SU-DHL-6 (cell line): ENCODE measurements around the gene TAF11L3.
"Not testable (repeated sequence)": the region's sequence is repeated elsewhere in the genome, so short reads cannot be mapped to it uniquely, and the experiment has no call there.

ENCODE experiments used
- H2AFZ ChIP-seq: fragments of 200-600 bp; sonication (generic); 2 replicates; pipeline ENCODE4 v1.6.1; 2014; ENCODE audit warnings: low read depth, mild to moderate bottlenecking, moderate library complexity, mixed read lengths, antibody characterized with exemption, low read length; ENCODE audit not compliant: severe bottlenecking
- H3F3A ChIP-seq: fragments of 200-600 bp; shearing (Covaris generic); 2 replicates; pipeline ENCODE4 v1.6.0; 2016; ENCODE audit warnings: antibody characterized with exemption, mild to moderate bottlenecking; ENCODE audit not compliant: insufficient read depth
- H3K27ac ChIP-seq: fragments of 200-600 bp; sonication (generic); 2 replicates; pipeline ENCODE4 v1.5.1; 2016; ENCODE audit warnings: low read depth, mild to moderate bottlenecking, low read length, moderate library complexity, mixed read lengths
- H3K27me3 ChIP-seq: fragments of 200-600 bp; sonication (generic), shearing (Covaris generic); 2 replicates; pipeline ENCODE4 v1.6.0; 2014; ENCODE audit warnings: mild to moderate bottlenecking, low read length
- H3K36me3 ChIP-seq: fragments of 200-600 bp; sonication (generic); 2 replicates; pipeline ENCODE4 v1.6.1; 2014; ENCODE audit warnings: mild to moderate bottlenecking, low read length, mixed read lengths
- H3K4me2 ChIP-seq: fragments of 300-600, 200-600 bp; shearing (Covaris generic), sonication (generic); 2 replicates; pipeline ENCODE4 v1.6.0; 2014; ENCODE audit warnings: low read length, low read depth, mild to moderate bottlenecking; ENCODE audit not compliant: poor library complexity, severe bottlenecking
- H3K4me3 ChIP-seq: fragments of 200-600 bp; sonication (generic); 2 replicates; pipeline ENCODE4 v1.5.1; 2014; ENCODE audit warnings: antibody characterized with exemption, low read length, mild to moderate bottlenecking, mixed read lengths; ENCODE audit not compliant: insufficient read depth, poor library complexity, severe bottlenecking
- H3K79me2 ChIP-seq: fragments of 200-600 bp; sonication (generic); 2 replicates; pipeline ENCODE4 v1.6.1; 2014; ENCODE audit warnings: mild to moderate bottlenecking, low read length, moderate library complexity; ENCODE audit not compliant: insufficient read depth
- H3K9ac ChIP-seq: fragments of 200-600 bp; sonication (generic); 2 replicates; pipeline ENCODE4 v1.7.0; 2014; ENCODE audit warnings: mild to moderate bottlenecking, low read length
- H3K9me2 ChIP-seq: fragments of 200-600 bp; sonication (generic); replicated peaks from 2 replicates; pipeline ENCODE4 v1.6.1; 2014; ENCODE audit warnings: low read length; ENCODE audit not compliant: insufficient read depth
- H3K9me3 ChIP-seq: fragments of 200-600 bp; sonication (generic); 2 replicates; pipeline ENCODE4 v1.6.1; 2014; ENCODE audit warnings: low read length, mixed read lengths; ENCODE audit not compliant: insufficient read depth
- H4K20me1 ChIP-seq: fragments of 200-600 bp; sonication (generic); 2 replicates; pipeline ENCODE4 v1.6.1; 2014; ENCODE audit warnings: low read depth, mild to moderate bottlenecking, antibody characterized with exemption, low read length, moderate library complexity, mixed read lengths
- EZH2phosphoT487 ChIP-seq: fragments of 200-600 bp; sonication (generic), shearing (Covaris generic); conservative IDR thresholded peaks from 2 replicates; pipeline ENCODE4 v1.6.1; 2018; ENCODE audit warnings: mild to moderate bottlenecking, antibody characterized with exemption, low read length, moderate library complexity, mixed read lengths

The TAF11L3 gene

DNA sequence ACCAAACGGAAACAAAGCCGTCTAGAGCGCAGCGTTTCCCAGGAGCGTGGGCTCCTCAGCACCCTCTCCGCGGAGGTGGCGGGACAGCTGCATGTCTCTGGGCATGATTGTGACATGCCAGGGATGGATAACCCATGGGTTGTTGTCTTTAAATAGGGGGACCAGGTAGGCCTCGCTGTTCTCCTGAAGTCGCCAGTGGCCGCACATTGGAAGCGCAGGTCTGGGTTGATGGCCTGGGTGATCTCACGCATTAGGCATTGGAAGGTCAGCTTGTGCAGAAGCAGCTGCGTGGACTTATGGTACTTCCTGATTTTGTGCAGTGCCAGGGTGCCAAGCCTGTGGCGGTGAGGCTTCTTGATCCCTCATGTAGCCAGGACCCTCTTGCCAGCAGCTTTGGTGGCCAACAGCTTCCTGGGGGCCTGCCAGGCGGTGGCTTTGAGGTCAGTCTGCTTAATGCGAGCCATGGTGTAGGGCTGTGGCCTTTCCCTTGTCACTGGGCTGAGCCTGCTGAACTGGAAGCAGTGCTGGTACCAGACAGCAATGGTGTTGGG lies 6.3 kb upstream of the TAF11L3 start:
- Histone ChIP-seq H3K27ac (no peak overlapping the region), H3K27me3 (no peaks in the 10 kb centered on the region), H3K9me2 (no peaks in the 10 kb centered on the region), H3K4me3 (no peak overlapping the region), H3F3A (no peaks in the 10 kb centered on the region), H3K9me3 (no peaks in the 10 kb centered on the region), H3K9ac (no peak overlapping the region), H3K79me2 (no peaks in the 10 kb centered on the region), H3K4me2 (no peak overlapping the region), H2AFZ (no peak overlapping the region), H4K20me1 (no peaks in the 10 kb centered on the region), H3K36me3 (no peaks in the 10 kb centered on the region)
- TF ChIP-seq EZH2phosphoT487: no peak

DNA sequence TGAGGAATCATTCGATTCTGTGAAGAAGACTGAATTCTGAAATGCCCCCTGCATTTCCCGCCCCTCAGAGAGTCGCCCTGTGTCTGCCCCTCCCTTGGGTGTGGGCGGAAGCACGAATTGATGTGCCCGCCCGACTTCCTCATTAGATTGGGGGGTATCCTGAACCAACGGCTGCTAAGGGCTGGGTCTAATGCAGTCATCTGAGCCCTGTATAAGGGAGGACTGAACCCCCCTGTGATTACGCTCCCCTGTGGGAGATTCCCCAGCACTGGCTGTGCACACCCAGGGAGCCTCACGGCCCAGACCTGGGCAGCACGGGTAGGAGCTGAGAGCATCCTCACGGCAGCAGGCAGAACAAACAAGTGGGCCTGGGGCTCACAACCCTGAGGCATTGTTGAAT lies 641 bp upstream of the TAF11L3 start:
- not testable (repeated sequence) for H3K79me2 ChIP-seq, H3K36me3 ChIP-seq, H3K4me3 ChIP-seq

DNA sequence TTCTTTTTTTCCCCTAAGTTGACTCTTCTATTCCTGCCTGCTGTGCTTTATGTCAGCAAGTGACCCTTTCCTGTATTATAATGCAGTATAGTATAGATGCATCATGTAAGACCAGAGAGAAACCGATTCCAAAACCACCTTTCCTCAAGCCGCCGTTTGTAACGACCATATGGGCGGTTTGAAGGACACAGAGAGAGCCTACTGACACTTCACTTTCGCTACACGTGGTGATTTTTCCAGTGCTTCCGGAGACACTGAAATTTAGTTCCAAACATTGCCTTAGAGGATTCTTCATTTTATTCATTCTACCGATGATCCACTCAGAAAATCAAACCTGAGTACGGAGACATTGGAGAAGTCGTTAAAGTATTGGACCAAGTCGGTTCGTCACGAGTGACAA lies 1.3 kb downstream of the TAF11L3 start:
- not testable (repeated sequence) for H3K9me2 ChIP-seq, H3K4me2 ChIP-seq, H3K9ac ChIP-seq, H3K79me2 ChIP-seq, H3K36me3 ChIP-seq, H3K9me3 ChIP-seq, H3K27me3 ChIP-seq, H3K4me3 ChIP-seq, H4K20me1 ChIP-seq, H2AFZ ChIP-seq, H3F3A ChIP-seq, H3K27ac ChIP-seq

More for the DNA sequence above, 641 bp upstream of the TAF11L3 start:
- H4K20me1 ChIP-seq, H3K9me3 ChIP-seq, H2AFZ ChIP-seq, H3F3A ChIP-seq, H3K27me3 ChIP-seq, H3K27ac ChIP-seq, H3K4me2 ChIP-seq, H3K9ac ChIP-seq, H3K9me2 ChIP-seq: not testable (repeated sequence)

DNA sequence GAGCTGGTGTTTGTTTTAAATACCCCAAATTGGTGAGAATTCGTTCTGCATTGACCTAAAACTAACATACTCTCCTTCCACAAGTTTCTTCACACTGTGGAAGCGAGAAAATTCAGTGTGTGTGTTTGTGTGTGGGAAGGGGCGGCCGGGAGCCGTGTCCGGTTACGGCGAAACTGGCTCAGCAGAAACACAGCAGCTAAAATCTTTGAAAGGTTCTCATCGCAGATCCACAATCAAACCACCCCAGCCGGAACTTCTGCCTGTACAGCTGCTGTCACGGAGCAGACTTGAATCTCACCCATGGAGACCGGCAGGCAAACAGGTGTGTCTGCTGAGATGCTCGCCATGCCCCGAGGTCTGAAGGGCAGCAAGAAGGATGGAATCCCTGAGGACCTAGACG lies 3.3 kb downstream of the TAF11L3 start, which contains the start of gene TAF11L4:
Gene TAF11L4, plus strand, starts transcription at position 301 of the 400 bp plus-strand sequence.
- not testable (repeated sequence) for H3K4me3 ChIP-seq, H3K36me3 ChIP-seq, H3K9ac ChIP-seq, H3K27ac ChIP-seq, H3K79me2 ChIP-seq, H3K9me3 ChIP-seq, H3K27me3 ChIP-seq, H3K4me2 ChIP-seq, H3K9me2 ChIP-seq, H2AFZ ChIP-seq, H3F3A ChIP-seq, H4K20me1 ChIP-seq

DNA sequence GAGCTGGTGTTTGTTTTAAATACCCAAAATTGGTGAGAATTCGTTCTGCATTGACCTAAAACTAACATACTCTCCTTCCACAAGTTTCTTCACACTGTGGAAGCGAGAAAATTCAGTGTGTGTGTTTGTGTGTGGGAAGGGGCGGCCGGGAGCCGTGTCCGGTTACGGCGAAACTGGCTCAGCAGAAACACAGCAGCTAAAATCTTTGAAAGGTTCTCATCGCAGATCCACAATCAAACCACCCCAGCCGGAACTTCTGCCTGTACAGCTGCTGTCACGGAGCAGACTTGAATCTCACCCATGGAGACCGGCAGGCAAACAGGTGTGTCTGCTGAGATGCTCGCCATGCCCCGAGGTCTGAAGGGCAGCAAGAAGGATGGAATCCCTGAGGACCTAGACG lies 6.8 kb downstream of the TAF11L3 start, which contains the start of gene TAF11L5:
Gene TAF11L5, plus strand, starts transcription at position 301 of the 400 bp plus-strand sequence.
- H3K9ac ChIP-seq, H3K9me3 ChIP-seq, H3K9me2 ChIP-seq, H3K27ac ChIP-seq, H4K20me1 ChIP-seq, H3K36me3 ChIP-seq, H2AFZ ChIP-seq, H3K4me3 ChIP-seq, H3K4me2 ChIP-seq, H3K27me3 ChIP-seq, H3K79me2 ChIP-seq, H3F3A ChIP-seq: not testable (repeated sequence)

DNA sequence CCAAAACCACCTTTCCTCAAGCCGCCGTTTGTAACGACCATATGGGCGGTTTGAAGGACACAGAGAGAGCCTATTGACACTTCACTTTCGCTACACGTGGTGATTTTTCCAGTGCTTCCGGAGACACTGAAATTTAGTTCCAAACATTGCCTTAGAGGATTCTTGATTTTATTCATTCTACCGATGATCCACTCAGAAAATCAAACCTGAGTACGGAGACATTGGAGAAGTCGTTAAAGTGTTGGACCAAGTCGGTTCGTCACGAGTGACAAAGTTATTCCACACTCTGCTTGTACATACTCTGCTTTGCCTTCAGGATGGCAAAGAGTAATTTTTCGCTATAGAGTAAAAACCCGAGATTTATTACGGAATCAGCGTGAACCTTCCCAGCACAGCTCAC lies 8.3 kb downstream of the TAF11L3 start:
- H3K27ac ChIP-seq, H4K20me1 ChIP-seq, H3K79me2 ChIP-seq: not testable (repeated sequence)

DNA sequence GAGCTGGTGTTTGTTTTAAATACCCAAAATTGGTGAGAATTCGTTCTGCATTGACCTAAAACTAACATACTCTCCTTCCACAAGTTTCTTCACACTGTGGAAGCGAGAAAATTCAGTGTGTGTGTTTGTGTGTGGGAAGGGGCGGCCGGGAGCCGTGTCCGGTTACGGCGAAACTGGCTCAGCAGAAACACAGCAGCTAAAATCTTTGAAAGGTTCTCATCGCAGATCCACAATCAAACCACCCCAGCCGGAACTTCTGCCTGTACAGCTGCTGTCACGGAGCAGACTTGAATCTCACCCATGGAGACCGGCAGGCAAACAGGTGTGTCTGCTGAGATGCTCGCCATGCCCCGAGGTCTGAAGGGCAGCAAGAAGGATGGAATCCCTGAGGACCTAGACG lies 10.2 kb downstream of the TAF11L3 start, which contains the start of gene TAF11L6:
Gene TAF11L6, plus strand, starts transcription at position 301 of the 400 bp plus-strand sequence.
- not testable (repeated sequence) for H3F3A ChIP-seq, H3K79me2 ChIP-seq, H3K9me3 ChIP-seq, H3K27me3 ChIP-seq, H2AFZ ChIP-seq, H4K20me1 ChIP-seq, H3K27ac ChIP-seq, H3K9ac ChIP-seq, H3K4me2 ChIP-seq, H3K4me3 ChIP-seq, H3K9me2 ChIP-seq, H3K36me3 ChIP-seq

More for the DNA sequence above, 8.3 kb downstream of the TAF11L3 start:
- H3F3A ChIP-seq, H3K4me2 ChIP-seq, H2AFZ ChIP-seq, H3K9ac ChIP-seq, H3K4me3 ChIP-seq, H3K9me2 ChIP-seq, H3K9me3 ChIP-seq, H3K27me3 ChIP-seq, H3K36me3 ChIP-seq: not testable (repeated sequence)
